ENCODE measurements around the gene STARD10.
"Not testable (repeated sequence)": the region's sequence is repeated elsewhere in the genome, so short reads cannot be mapped to it uniquely, and the experiment has no call there.

STARD10 gene

GRCh38 chr11:72825661-72826060 is 31.8 kb upstream of the STARD10 start:
- DNase-seq, result no peak

GRCh38 chr11:72824811-72825505 is 31.1 kb upstream of the STARD10 start:
- DNase-seq, result no peak

- no peak for DNase-seq
Measured at GRCh38 chr11:72824020-72824419, 30.2 kb upstream of the STARD10 start.

GRCh38 chr11:72823105-72823804 is 29.4 kb upstream of the STARD10 start:
- no peak for DNase-seq

- peak; percentile 88 for DNase-seq
Measured at GRCh38 chr11:72821920-72822799, 28.3 kb upstream of the STARD10 start.

GRCh38 chr11:72821221-72821919 is 27.5 kb upstream of the STARD10 start:
- no peak for DNase-seq

- DNase-seq, result no peak
Measured at GRCh38 chr11:72820439-72821139, 26.7 kb upstream of the STARD10 start.

GRCh38 chr11:72818971-72819370 is 25.1 kb upstream of the STARD10 start:
- no peak for DNase-seq

GRCh38 chr11:72817966-72818365 is 24.1 kb upstream of the STARD10 start:
- DNase-seq, result no peak

- DNase-seq, result no peak
Measured at GRCh38 chr11:72816404-72816990, 22.6 kb upstream of the STARD10 start.

- no peak for DNase-seq
Measured at GRCh38 chr11:72815110-72815618, 21.3 kb upstream of the STARD10 start.

- peak; percentile 87 for DNase-seq
Measured at GRCh38 chr11:72814286-72815109, 20.7 kb upstream of the STARD10 start, which contains the start of gene ATG16L2. Gene ATG16L2, plus strand, starts transcription at chr11:72814411. Its CDS starts 35 bp downstream, at chr11:72814446.

GRCh38 chr11:72813740-72814285 is 20.0 kb upstream of the STARD10 start:
- DNase-seq, result no peak

- peak; percentile 70 for DNase-seq
Measured at GRCh38 chr11:72812967-72813739, 19.3 kb upstream of the STARD10 start.

- DNase-seq, result no peak
Measured at GRCh38 chr11:72812604-72812966, 18.7 kb upstream of the STARD10 start.

- not testable (repeated sequence) for DNase-seq
Measured at GRCh38 chr11:72811686-72812085, 17.8 kb upstream of the STARD10 start.

GRCh38 chr11:72808331-72808798 is 14.5 kb upstream of the STARD10 start:
- no peak for DNase-seq

- no peak for DNase-seq
Measured at GRCh38 chr11:72807792-72808191, 13.9 kb upstream of the STARD10 start.

GRCh38 chr11:72807021-72807693 is 13.3 kb upstream of the STARD10 start:
- DNase-seq, result no peak
